ENCODE results near the gene ERO1A. TPM values are rescaled to one million over a fixed set of nuclear protein-coding genes. Genes with fewer than 3 reads are reported as not detected.
A peak's percentile ranks its signal among the peaks of the same experiment; 100 is the strongest.
"Not testable (repeated sequence)": the region's sequence is repeated elsewhere in the genome, so short reads cannot be mapped to it uniquely, and the experiment has no call there.

ERO1A gene
- polyA plus RNA-seq, 1 donor from 2014 or later = 45.7 TPM

DNA sequence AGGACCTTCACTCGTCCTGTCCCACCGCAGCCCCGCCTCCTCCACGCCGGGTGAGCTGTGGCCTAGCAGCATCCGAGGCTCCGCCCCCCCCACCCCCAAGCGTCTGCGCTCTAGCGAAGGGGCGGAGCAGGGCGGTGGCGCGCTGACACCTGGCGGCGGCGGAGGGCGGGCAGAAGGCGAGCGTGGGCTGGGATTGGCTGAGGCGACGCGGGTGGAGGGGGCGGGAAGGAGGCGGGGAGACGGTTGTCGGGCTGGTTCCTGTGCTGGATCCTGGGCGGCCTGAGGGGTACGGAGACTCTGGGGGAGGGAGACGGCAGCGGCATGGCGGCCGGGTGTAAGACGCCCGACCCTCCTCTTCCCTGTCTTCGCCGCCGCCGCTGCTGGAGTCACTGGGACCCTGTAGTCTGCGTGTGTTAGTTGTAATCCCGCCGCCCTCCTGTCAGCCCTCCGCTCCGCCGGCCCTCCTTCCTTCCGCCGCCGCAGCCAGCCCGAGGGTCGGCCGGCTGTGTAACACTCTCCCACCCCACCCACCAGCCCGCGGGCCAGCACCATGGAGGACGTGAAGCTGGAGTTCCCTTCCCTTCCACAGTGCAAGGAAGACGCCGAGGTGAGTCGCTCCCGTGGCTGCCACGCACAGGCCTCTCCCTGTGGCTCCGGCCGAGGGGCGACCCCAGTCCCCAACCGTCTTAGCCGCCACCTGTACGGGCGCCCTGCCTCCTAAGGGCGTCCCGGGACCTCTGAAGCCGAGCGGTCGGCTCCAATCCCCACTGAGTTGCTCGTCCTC is 34.8 kb upstream of the ERO1A start, which contains the start of gene STYX:
TSS of gene STYX (plus strand) at position 242 of the 784 bp plus-strand sequence. CDS start at position 551, 309 bp downstream.
- TF ChIP-seq, protein P1, sequence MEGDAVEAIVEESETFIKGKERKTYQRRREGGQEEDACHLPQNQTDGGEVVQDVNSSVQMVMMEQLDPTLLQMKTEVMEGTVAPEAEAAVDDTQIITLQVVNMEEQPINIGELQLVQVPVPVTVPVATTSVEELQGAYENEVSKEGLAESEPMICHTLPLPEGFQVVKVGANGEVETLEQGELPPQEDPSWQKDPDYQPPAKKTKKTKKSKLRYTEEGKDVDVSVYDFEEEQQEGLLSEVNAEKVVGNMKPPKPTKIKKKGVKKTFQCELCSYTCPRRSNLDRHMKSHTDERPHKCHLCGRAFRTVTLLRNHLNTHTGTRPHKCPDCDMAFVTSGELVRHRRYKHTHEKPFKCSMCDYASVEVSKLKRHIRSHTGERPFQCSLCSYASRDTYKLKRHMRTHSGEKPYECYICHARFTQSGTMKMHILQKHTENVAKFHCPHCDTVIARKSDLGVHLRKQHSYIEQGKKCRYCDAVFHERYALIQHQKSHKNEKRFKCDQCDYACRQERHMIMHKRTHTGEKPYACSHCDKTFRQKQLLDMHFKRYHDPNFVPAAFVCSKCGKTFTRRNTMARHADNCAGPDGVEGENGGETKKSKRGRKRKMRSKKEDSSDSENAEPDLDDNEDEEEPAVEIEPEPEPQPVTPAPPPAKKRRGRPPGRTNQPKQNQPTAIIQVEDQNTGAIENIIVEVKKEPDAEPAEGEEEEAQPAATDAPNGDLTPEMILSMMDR (IDR thresholded peaks at IDR 0.05; ENCODE audit: poor library complexity, severe bottlenecking) = no peak
- TF ChIP-seq RAD21 (conservative IDR thresholded peaks at IDR 0.05) (no peak), SMC3 (conservative IDR thresholded peaks at IDR 0.05; ENCODE audit: poor library complexity) (no peak), MXI1 (conservative IDR thresholded peaks at IDR 0.05; ENCODE audit: poor library complexity, severe bottlenecking) (no peak), EP300 (conservative IDR thresholded peaks at IDR 0.05; ENCODE audit: poor library complexity, severe bottlenecking) (no peak), EZH2 (IDR thresholded peaks at IDR 0.05; ENCODE audit: borderline replicate concordance, insufficient read depth, low read length, poor library complexity, severe bottlenecking) (no peak), POLR2AphosphoS5 (IDR thresholded peaks at IDR 0.05) (peak; percentile 85), TAF1 (IDR thresholded peaks at IDR 0.05; ENCODE audit: low read depth) (peak; percentile 63)
- TF ChIP-seq, protein P2, sequence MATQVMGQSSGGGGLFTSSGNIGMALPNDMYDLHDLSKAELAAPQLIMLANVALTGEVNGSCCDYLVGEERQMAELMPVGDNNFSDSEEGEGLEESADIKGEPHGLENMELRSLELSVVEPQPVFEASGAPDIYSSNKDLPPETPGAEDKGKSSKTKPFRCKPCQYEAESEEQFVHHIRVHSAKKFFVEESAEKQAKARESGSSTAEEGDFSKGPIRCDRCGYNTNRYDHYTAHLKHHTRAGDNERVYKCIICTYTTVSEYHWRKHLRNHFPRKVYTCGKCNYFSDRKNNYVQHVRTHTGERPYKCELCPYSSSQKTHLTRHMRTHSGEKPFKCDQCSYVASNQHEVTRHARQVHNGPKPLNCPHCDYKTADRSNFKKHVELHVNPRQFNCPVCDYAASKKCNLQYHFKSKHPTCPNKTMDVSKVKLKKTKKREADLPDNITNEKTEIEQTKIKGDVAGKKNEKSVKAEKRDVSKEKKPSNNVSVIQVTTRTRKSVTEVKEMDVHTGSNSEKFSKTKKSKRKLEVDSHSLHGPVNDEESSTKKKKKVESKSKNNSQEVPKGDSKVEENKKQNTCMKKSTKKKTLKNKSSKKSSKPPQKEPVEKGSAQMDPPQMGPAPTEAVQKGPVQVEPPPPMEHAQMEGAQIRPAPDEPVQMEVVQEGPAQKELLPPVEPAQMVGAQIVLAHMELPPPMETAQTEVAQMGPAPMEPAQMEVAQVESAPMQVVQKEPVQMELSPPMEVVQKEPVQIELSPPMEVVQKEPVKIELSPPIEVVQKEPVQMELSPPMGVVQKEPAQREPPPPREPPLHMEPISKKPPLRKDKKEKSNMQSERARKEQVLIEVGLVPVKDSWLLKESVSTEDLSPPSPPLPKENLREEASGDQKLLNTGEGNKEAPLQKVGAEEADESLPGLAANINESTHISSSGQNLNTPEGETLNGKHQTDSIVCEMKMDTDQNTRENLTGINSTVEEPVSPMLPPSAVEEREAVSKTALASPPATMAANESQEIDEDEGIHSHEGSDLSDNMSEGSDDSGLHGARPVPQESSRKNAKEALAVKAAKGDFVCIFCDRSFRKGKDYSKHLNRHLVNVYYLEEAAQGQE (IDR thresholded peaks at IDR 0.05; ENCODE audit: borderline replicate concordance) = peak; percentile 28
- peak within 1 kb of the TSS; percentile 70 for H3K27ac ChIP-seq (ENCODE audit: low read length)
- H3K4me3 ChIP-seq (ENCODE audit: low read length) = peak within 1 kb of the TSS; percentile 97
- no peaks in the 10 kb centered on the region for H4K20me1 ChIP-seq (ENCODE audit: insufficient read depth)
- H3K79me2 ChIP-seq (replicated peaks; ENCODE audit: insufficient read depth, low read length) = peaks cover 11% of the 10 kb centered on the region
- H3F3A ChIP-seq (ENCODE audit: insufficient read depth, low read length, poor library complexity, severe bottlenecking) = no peaks in the 10 kb centered on the region
- H3K27me3 ChIP-seq (ENCODE audit: insufficient read depth, low read depth, low read length) = no peaks in the 10 kb centered on the region
- peaks cover 8% of the 10 kb centered on the region for H3K36me3 ChIP-seq (ENCODE audit: insufficient read depth, low read length)
- H3K4me2 ChIP-seq (ENCODE audit: low read length) = peak within 1 kb of the TSS; percentile 59
- peak within 1 kb of the TSS; percentile 82 for H3K9ac ChIP-seq (ENCODE audit: low read length)
- H3K9me2 ChIP-seq (ENCODE audit: insufficient read depth, low read length) = no peaks in the 10 kb centered on the region
- H3K9me3 ChIP-seq (ENCODE audit: low read length) = no peaks in the 10 kb centered on the region
- H2AFZ ChIP-seq (ENCODE audit: low read depth, low read length) = peak within 1 kb of the TSS; percentile 76

DNA sequence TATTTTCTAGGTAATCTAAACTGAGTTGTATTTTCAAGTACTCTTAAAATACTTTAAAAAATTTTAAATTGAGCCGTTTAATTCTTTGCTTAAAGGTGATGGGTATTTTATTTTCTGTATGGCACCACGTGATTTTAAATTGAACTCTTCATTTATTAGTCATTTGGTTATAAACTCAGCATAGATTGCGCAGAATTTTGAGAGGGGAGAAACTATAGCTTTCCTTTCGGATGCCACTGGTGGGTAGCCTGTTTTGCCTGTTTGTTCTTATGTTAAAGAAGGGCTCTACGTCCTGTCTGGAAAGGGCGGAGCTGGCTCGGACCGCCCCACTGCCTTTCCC is 34.2 kb upstream of the ERO1A start:
- Histone ChIP-seq H3F3A (ENCODE audit: insufficient read depth, low read length, poor library complexity, severe bottlenecking) (no peaks in the 10 kb centered on the region), H3K4me2 (ENCODE audit: low read length) (peak overlapping the region; percentile 15), H3K27ac (ENCODE audit: low read length) (no peak overlapping the region), H3K9me2 (ENCODE audit: insufficient read depth, low read length) (no peaks in the 10 kb centered on the region), H3K27me3 (ENCODE audit: insufficient read depth, low read depth, low read length) (no peaks in the 10 kb centered on the region), H3K9me3 (ENCODE audit: low read length) (no peaks in the 10 kb centered on the region), H4K20me1 (ENCODE audit: insufficient read depth) (no peaks in the 10 kb centered on the region), H3K36me3 (ENCODE audit: insufficient read depth, low read length) (peaks cover 8% of the 10 kb centered on the region), H3K79me2 (replicated peaks; ENCODE audit: insufficient read depth, low read length) (peaks cover 11% of the 10 kb centered on the region), H3K9ac (ENCODE audit: low read length) (no peak overlapping the region), H2AFZ (ENCODE audit: low read depth, low read length) (peak overlapping the region; percentile 41), H3K4me3 (ENCODE audit: low read length) (peak overlapping the region; percentile 97)
- TF ChIP-seq TAF1 (IDR thresholded peaks at IDR 0.05; ENCODE audit: low read depth) (no peak), EZH2 (IDR thresholded peaks at IDR 0.05; ENCODE audit: borderline replicate concordance, insufficient read depth, low read length, poor library complexity, severe bottlenecking) (no peak), EP300 (conservative IDR thresholded peaks at IDR 0.05; ENCODE audit: poor library complexity, severe bottlenecking) (no peak), SMC3 (conservative IDR thresholded peaks at IDR 0.05; ENCODE audit: poor library complexity) (no peak), RAD21 (conservative IDR thresholded peaks at IDR 0.05) (no peak), MXI1 (conservative IDR thresholded peaks at IDR 0.05; ENCODE audit: poor library complexity, severe bottlenecking) (no peak), POLR2AphosphoS5 (IDR thresholded peaks at IDR 0.05) (no peak)
- TF ChIP-seq, protein P1 (IDR thresholded peaks at IDR 0.05; ENCODE audit: poor library complexity, severe bottlenecking) = no peak
- TF ChIP-seq, protein P2 (IDR thresholded peaks at IDR 0.05; ENCODE audit: borderline replicate concordance) = no peak

DNA sequence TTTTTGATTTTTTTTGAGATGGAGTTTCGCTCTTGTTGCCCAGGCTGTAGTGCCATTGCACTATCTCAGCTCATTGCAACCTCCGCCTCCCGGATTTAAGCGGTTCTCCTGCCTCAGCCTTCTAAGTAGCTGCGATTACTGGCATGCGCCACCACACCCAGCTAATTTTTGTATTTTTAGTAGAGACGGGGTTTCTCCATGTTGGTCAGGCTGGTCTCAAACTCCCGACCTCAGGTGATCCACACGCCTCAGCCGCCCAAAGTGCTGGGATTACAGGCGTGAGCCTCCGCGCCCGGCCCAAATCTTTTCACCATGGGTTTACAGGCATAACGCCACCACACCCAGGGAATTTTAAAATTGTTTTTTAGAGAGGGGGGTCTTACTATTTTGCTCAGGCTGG is 33.7 kb upstream of the ERO1A start:
- not testable (repeated sequence) for H3K4me2 ChIP-seq (ENCODE audit: low read length); H3K27me3 ChIP-seq (ENCODE audit: insufficient read depth, low read depth, low read length); H2AFZ ChIP-seq (ENCODE audit: low read depth, low read length); H3F3A ChIP-seq (ENCODE audit: insufficient read depth, low read length, poor library complexity, severe bottlenecking); H3K4me3 ChIP-seq (ENCODE audit: low read length); H3K27ac ChIP-seq (ENCODE audit: low read length); H4K20me1 ChIP-seq (ENCODE audit: insufficient read depth); H3K9me2 ChIP-seq (ENCODE audit: insufficient read depth, low read length); H3K9me3 ChIP-seq (ENCODE audit: low read length); H3K9ac ChIP-seq (ENCODE audit: low read length)
- Histone ChIP-seq H3K79me2 (replicated peaks; ENCODE audit: insufficient read depth, low read length) (peaks cover 11% of the 10 kb centered on the region), H3K36me3 (ENCODE audit: insufficient read depth, low read length) (peaks cover 10% of the 10 kb centered on the region)

All from neural cell (in vitro differentiated cells).